Aorta (tissue), 5 donors: ENCODE data around the gene KCNK18. TPM values are rescaled to one million over a fixed set of nuclear protein-coding genes. Genes with fewer than 3 reads are reported as not detected.

Source experiments
- ATAC-seq: fragments of 200-7000 bp; cut with Tn5 transposase; one replicate; pipeline ENCODE4 v1.9.1; 2022; ENCODE audit warnings: moderate library complexity; ENCODE audit not compliant: low FRiP score
- DNase-seq, 2 donors: peaks; one replicate each; pipeline ENCODE4 v3.0.0-alpha.2; 2020
- H3K27ac ChIP-seq, 2 donors: one replicate each; pipeline ENCODE4 v1.5.1; 2013; ENCODE audit warnings: low read length in 2 of 2, mild to moderate bottlenecking in 2 of 2, moderate library complexity in 2 of 2, control low read depth in 1 of 2, inconsistent platforms in 1 of 2, low read depth in 1 of 2
- H3K27me3 ChIP-seq, 2 donors: one replicate each; pipeline ENCODE4 v1.6.1; 2013; ENCODE audit warnings: control low read depth in 1 of 2, low read length in 1 of 2, mild to moderate bottlenecking in 1 of 2, moderate library complexity in 1 of 2; ENCODE audit not compliant: insufficient read depth in 2 of 2, control insufficient read depth in 1 of 2
- H3K36me3 ChIP-seq, 2 donors: one replicate each; pipeline ENCODE4 v1.6.1; 2013; ENCODE audit warnings: control low read depth in 1 of 2, low read length in 1 of 2, mild to moderate bottlenecking in 1 of 2; ENCODE audit not compliant: insufficient read depth in 2 of 2, control insufficient read depth in 1 of 2
- H3K4me1 ChIP-seq, 2 donors: one replicate each; pipeline ENCODE4 v1.6.1; 2013; ENCODE audit warnings: low read length in 2 of 2, control low read depth in 1 of 2, mild to moderate bottlenecking in 1 of 2, moderate library complexity in 1 of 2; ENCODE audit not compliant: insufficient read depth in 2 of 2, control insufficient read depth in 1 of 2
- H3K4me3 ChIP-seq, 2 donors: one replicate each; pipeline ENCODE4 v1.5.1; 2013; ENCODE audit warnings: low read length in 2 of 2, control low read depth in 1 of 2, mild to moderate bottlenecking in 1 of 2
- H3K9me3 ChIP-seq: one replicate; pipeline ENCODE4 v1.6.1; 2013; ENCODE audit warnings: mild to moderate bottlenecking, low read length; ENCODE audit not compliant: control insufficient read depth
- WGBS, 2 donors: extraction: QIAGEN DNeasy Blood & Tissue Kit; methylation state at CpG; one replicate each; pipeline ENCODE4 v1.1.7; 2013; 5-methylcytosine and 5-hydroxymethylcytosine counted together
- intact Hi-C, 2 donors: fragments of 100-400 bp; cut with DNase I; formaldehyde crosslinking; loops; one replicate each; pipeline versions ENCODE4 v1.14.2 to v1.15.0; 2022
- polyA plus RNA-seq, 2 donors: library from polyadenylated mRNA; stranded (reverse); fragments of 200-250 nt; gene quantifications; one replicate each; pipeline ENCODE4 v1.2.3, GENCODE V29; 2013
- total RNA-seq, 2 donors: library from RNA; stranded (reverse); fragmentation: NEBNext Ultra II Directional; extraction: Animal tissue kit (Norgen Biotek cat#: 25700); gene quantifications; one replicate each; pipeline ENCODE4 v1.2.1, GENCODE V29; 2021
- donor health status: healthy with polysubstance abuse.
- donor health status: Bipolar disorder and iron deficiency.
- donor health status: DM: no; HTN: no; CAD: no.
- donor health status: DM: no; HTN: no; CAD: no.
- donor health status: DM: yes; HTN: yes; CAD: no.

KCNK18 gene
- total and polyA plus RNA-seq, 4 donors = not detected

GRCh38 chr10:117249493-117250093, 52.3 kb downstream of the KCNK18 start:
- Histone ChIP-seq H3K27ac (no peak overlapping the region), H3K4me1 (no peaks in the 10 kb centered on the region), H3K9me3 (no peaks in the 10 kb centered on the region), H3K36me3 (no peaks in the 10 kb centered on the region), H3K27me3 (no peaks in the 10 kb centered on the region), H3K4me3 (no peak overlapping the region)
- intact Hi-C loops = no loop called here
- DNase-seq (no peak), ATAC-seq (no peak)
- 63 to 71% methylated on average over 6 of the region's 6 CpGs for WGBS, 2 donors

GRCh38 chr10:117250411-117250810, 53.1 kb downstream of the KCNK18 start:
- no peak overlapping the region for H3K4me3 ChIP-seq
- H3K27me3 ChIP-seq = no peaks in the 10 kb centered on the region
- no peak for ATAC-seq
- no peak for DNase-seq
- intact Hi-C loops = no loop called here
- no peaks in the 10 kb centered on the region for H3K4me1 ChIP-seq
- no peaks in the 10 kb centered on the region for H3K36me3 ChIP-seq
- WGBS, 2 donors = 40 to 61% methylated on average over 7 of the region's 7 CpGs
- no peak overlapping the region for H3K27ac ChIP-seq
- no peaks in the 10 kb centered on the region for H3K9me3 ChIP-seq

- no peaks in the 10 kb centered on the region for H3K4me1 ChIP-seq
- H3K36me3 ChIP-seq = no peaks in the 10 kb centered on the region
- no peak overlapping the region for H3K27ac ChIP-seq
- 59 to 65% methylated on average over 9 of the region's 9 CpGs for WGBS, 2 donors
- intact Hi-C loops = no loop called here
- H3K4me3 ChIP-seq = no peak overlapping the region
- no peaks in the 10 kb centered on the region for H3K27me3 ChIP-seq
- DNase-seq = peak in 1 of 2 donors; percentile 28
- H3K9me3 ChIP-seq = peaks cover 2% of the 10 kb centered on the region
- no peak for ATAC-seq
These were observed 56.6 kb downstream of the KCNK18 start for GRCh38 chr10:117253908-117254307.

GRCh38 chr10:117254338-117254737, 57.0 kb downstream of the KCNK18 start:
- WGBS, 2 donors = 61 to 64% methylated on average over 9 of the region's 9 CpGs
- no peak for ATAC-seq
- Histone ChIP-seq H3K9me3 (peaks cover 2% of the 10 kb centered on the region), H3K4me1 (no peaks in the 10 kb centered on the region), H3K4me3 (no peak overlapping the region), H3K27me3 (no peaks in the 10 kb centered on the region), H3K36me3 (no peaks in the 10 kb centered on the region), H3K27ac (no peak overlapping the region)
- intact Hi-C loops = no loop called here
- DNase-seq = peak in 1 of 2 donors; percentile 37

GRCh38 chr10:117254774-117255735, 57.8 kb downstream of the KCNK18 start:
- ATAC-seq (no peak), DNase-seq (peak in 1 of 2 donors; percentile 70)
- Histone ChIP-seq H3K9me3 (peaks cover 2% of the 10 kb centered on the region), H3K4me1 (no peaks in the 10 kb centered on the region), H3K27me3 (no peaks in the 10 kb centered on the region), H3K27ac (no peak overlapping the region), H3K4me3 (no peak overlapping the region), H3K36me3 (no peaks in the 10 kb centered on the region)
- intact Hi-C loops = no loop called here
- 77% methylated on average over 26 of the region's 26 CpGs for WGBS, 2 donors

- Histone ChIP-seq H3K9me3 (peaks cover 2% of the 10 kb centered on the region), H3K27me3 (no peaks in the 10 kb centered on the region), H3K4me3 (no peak overlapping the region), H3K27ac (no peak overlapping the region), H3K4me1 (no peaks in the 10 kb centered on the region), H3K36me3 (no peaks in the 10 kb centered on the region)
- ATAC-seq (no peak), DNase-seq (peak in 1 of 2 donors; percentile 33)
- intact Hi-C loops = no loop called here
- 90% methylated on average over 9 of the region's 9 CpGs for WGBS, 2 donors
These were observed 58.7 kb downstream of the KCNK18 start for GRCh38 chr10:117255835-117256460.

- H3K4me3 ChIP-seq = no peak overlapping the region
- H3K36me3 ChIP-seq = no peaks in the 10 kb centered on the region
- ATAC-seq (no peak), DNase-seq (no peak)
- no peak overlapping the region for H3K27ac ChIP-seq
- H3K4me1 ChIP-seq = no peaks in the 10 kb centered on the region
- H3K27me3 ChIP-seq = no peaks in the 10 kb centered on the region
- intact Hi-C loops = no loop called here
- 74 to 77% methylated on average over 10 of the region's 10 CpGs for WGBS, 2 donors
- peaks cover 2% of the 10 kb centered on the region for H3K9me3 ChIP-seq
These were observed 59.6 kb downstream of the KCNK18 start for GRCh38 chr10:117256910-117257309.

- H3K27ac ChIP-seq = no peak overlapping the region
- WGBS, 2 donors = 22 to 29% methylated on average over 3 of the region's 3 CpGs
- intact Hi-C loops = no loop called here
- ATAC-seq (no peak), DNase-seq (peak in 1 of 2 donors; percentile 36)
- H3K27me3 ChIP-seq = no peaks in the 10 kb centered on the region
- H3K4me1 ChIP-seq = no peaks in the 10 kb centered on the region
- H3K36me3 ChIP-seq = no peaks in the 10 kb centered on the region
- H3K9me3 ChIP-seq = peaks cover 2% of the 10 kb centered on the region
- no peak overlapping the region for H3K4me3 ChIP-seq
These were observed 60.4 kb downstream of the KCNK18 start for GRCh38 chr10:117257721-117258120.
